ES-I3 (cell line): Measurements from ENCODE around the gene LRSAM1.

Experiments used
- H3K36me3 ChIP-seq: 2 replicates; pipeline ENCODE4 v1.6.1; 2013; ENCODE audit warnings: mild to moderate bottlenecking, low read length, control low read depth, moderate library complexity; ENCODE audit not compliant: insufficient read depth
- H3K4me1 ChIP-seq: 2 replicates; pipeline ENCODE4 v1.6.1; 2013; ENCODE audit warnings: mild to moderate bottlenecking, control low read depth, low read length; ENCODE audit not compliant: insufficient read depth
- H3K9ac ChIP-seq: 2 replicates; pipeline ENCODE4 v1.6.1; 2013; ENCODE audit warnings: low read depth, mild to moderate bottlenecking, low read length, moderate library complexity
- H3K9me3 ChIP-seq: 2 replicates; pipeline ENCODE4 v1.6.1; 2013; ENCODE audit warnings: mild to moderate bottlenecking, low read length, moderate library complexity; ENCODE audit not compliant: control insufficient read depth, insufficient read depth

Gene LRSAM1

DNA sequence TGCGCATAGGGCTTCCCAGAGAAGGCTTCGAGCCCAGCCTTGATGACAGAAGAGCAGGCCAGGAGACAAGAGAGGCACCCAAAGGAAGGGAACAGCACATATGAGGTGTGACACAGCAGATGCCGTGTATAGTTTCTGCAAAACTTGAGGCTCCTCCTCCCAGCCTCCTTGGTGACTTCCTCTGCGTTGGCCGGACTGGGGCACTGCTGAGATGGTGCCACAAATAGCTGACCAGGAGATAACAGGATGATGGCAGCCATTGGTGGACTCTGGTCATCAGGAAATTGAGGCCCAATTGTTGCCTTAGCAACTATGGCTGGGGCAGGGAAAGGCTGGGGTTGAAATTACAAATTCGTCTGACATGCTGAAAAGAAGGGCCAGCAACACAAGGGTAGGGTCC is 32.0 kb upstream of the LRSAM1 start:
- Histone ChIP-seq H3K9ac (no peak overlapping the region), H3K9me3 (no peaks in the 10 kb centered on the region), H3K36me3 (no peaks in the 10 kb centered on the region), H3K4me1 (peaks cover 19% of the 10 kb centered on the region)

DNA sequence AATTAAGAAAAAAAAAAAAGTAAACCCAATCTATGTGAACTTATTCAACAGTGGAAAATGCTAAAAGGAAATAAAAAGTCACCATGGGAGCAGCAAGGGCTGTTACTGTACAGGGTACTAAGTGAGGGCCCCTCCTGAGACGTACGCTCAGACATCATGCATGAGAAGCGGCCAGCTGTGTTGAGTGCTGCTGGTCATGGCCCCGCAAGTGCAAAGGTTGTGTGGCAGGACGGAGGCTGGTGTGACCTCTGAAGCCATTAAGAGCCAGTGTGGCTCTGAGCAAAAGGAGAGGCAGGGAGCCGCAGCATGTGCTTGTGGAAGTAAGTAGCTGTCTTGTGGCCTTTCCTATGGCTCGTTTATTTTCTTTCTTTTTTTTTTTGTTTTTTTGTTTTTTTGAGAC is 30.3 kb upstream of the LRSAM1 start:
- no peak overlapping the region for H3K9ac ChIP-seq
- H3K36me3 ChIP-seq: peaks cover 3% of the 10 kb centered on the region; the same call in 1 of the 2 replicates
- no peaks in the 10 kb centered on the region for H3K9me3 ChIP-seq
- H3K4me1 ChIP-seq: peaks cover 15% of the 10 kb centered on the region

DNA sequence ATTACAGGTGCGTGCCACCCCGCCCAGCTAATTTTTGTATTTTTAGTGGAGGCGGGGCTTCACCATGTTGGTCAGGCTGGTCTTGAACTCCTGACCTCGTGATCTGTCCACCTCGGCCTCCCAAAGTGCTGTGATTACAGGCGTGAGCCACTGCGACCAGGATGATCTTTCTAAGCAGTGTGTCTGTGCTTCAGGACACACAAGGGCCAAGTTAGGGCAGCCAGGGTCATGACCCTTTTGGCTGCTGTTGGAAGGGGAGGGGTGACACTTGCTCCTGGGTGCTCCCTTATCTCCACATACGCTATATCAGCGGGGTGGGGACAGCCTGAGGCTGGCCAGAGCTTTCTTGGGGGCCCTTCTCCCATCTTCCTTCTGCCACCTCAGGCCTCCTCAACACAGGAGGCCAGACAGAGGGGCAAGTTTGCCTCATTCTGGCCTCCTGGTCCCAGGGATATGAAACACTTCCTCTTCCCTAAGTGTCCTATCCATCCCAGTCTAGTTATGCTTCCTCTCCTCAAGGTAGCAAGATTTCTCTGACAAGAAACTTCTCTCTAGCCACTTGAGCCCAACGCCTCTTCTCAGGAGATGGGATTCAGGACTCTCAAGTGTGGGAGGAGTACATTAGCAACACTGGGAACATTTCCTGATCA is 29.1 kb upstream of the LRSAM1 start:
- no peak overlapping the region for H3K9ac ChIP-seq
- no peaks in the 10 kb centered on the region for H3K9me3 ChIP-seq
- H3K36me3 ChIP-seq: peaks cover 4% of the 10 kb centered on the region; the same call in 1 of the 2 replicates
- H3K4me1 ChIP-seq: peaks cover 15% of the 10 kb centered on the region

DNA sequence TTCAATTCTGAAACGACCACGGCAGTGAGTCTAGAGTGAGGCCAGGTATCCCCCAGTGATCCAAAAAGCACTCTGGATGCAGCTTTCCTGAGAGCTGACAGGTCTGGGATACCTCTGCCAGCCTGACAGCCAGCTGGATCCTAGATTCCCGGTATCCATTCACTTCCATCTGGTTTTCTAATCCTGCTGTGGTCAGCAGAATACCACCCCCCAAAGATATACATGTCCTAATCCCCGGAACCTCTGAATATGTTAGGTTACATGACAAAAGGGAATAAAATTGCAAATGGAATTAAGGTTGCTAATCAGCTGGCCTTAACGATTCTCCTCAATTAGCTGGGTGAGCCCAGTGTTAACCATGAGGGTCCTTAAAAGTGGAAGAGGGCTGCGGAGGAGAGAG is 28.5 kb upstream of the LRSAM1 start:
- Histone ChIP-seq H3K36me3 (peaks cover 4% of the 10 kb centered on the region; the same call in 1 of the 2 replicates), H3K9me3 (no peaks in the 10 kb centered on the region), H3K9ac (peak overlapping the region; percentile 98; the same call in 1 of the 2 replicates), H3K4me1 (peaks cover 15% of the 10 kb centered on the region)

GRCh38 chr9:127423476-127423933 is 27.8 kb upstream of the LRSAM1 start:
- H3K4me1 ChIP-seq: peaks cover 15% of the 10 kb centered on the region
- H3K9me3 ChIP-seq: no peaks in the 10 kb centered on the region
- H3K9ac ChIP-seq: peak overlapping the region; percentile 98
- peaks cover 6% of the 10 kb centered on the region; the same call in 1 of the 2 replicates for H3K36me3 ChIP-seq

DNA sequence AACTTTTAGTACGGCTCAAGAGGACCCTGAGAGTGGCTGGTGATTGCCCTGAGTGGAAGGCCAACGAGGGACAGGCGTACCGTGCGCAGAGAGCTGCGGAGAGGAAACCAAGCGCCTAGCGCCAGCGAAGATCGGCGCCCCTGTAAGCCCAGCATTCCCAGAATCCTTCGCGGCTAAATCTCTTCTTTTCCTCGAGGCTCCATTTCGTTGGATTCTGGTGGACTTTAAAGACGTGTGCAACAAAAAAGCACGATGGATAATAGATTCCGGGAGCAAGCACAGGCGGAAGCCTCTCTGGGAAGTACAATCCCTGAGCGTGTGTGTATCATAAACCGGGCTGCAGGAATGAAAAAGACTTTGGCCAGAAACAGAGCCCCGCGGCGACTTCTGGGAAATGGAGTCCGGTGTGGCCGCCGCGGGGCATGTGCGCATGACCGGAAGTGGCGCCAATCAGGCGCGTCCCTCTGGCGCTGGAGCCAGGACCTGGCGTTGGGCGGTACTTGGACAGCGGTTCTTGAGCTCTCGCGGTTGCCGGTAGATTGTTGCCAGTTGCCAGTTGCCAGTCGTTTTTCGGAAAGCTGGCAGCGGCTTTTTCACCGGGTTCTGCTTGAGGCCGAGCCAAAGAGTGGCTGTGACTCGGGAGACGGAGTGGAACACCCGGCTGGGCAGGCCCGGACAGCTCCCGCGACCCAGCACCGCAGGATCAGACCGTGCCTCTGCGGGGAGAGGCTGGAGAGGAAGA is 27.2 kb upstream of the LRSAM1 start, which contains the start of gene ZNF79:
ZNF79 (plus strand) TSS at position 449 of the 742 bp plus-strand sequence. CDS start 406 bp downstream, outside the sequence.
- Histone ChIP-seq H3K9ac (peak within 1 kb of the TSS; percentile 98), H3K4me1 (peaks cover 12% of the 10 kb centered on the region), H3K9me3 (no peaks in the 10 kb centered on the region)

GRCh38 chr9:127424676-127424999 is 26.7 kb upstream of the LRSAM1 start:
- peaks cover 9% of the 10 kb centered on the region for H3K4me1 ChIP-seq
- no peaks in the 10 kb centered on the region for H3K9me3 ChIP-seq
- H3K36me3 ChIP-seq: peaks cover 7% of the 10 kb centered on the region; the same call in 1 of the 2 replicates
- peak overlapping the region; percentile 98 for H3K9ac ChIP-seq

More for the DNA sequence above, 27.2 kb upstream of the LRSAM1 start, which contains the start of gene ZNF79:
- peaks cover 7% of the 10 kb centered on the region; the same call in 1 of the 2 replicates for H3K36me3 ChIP-seq

DNA sequence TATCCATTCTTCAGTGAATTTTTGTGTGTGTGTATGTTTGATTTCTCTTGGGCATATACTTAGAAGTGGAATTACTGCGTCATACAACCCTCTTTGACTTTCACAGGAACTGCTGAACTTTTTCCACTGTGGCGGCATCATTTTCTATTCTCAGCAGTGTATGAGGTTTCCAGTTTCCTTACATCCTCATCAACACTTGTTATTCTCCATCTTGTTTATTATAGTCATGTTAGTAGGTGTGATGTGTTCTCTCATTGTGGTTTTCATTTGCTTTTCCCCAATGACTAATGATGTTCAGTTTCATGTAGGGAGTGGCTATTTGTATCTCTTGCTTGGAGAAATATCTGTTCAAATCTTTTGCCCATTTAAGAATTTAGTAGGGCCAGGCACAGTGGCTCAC is 24.6 kb upstream of the LRSAM1 start:
- Histone ChIP-seq H3K9me3 (no peaks in the 10 kb centered on the region), H3K4me1 (peaks cover 9% of the 10 kb centered on the region), H3K9ac (no peak overlapping the region), H3K36me3 (peaks cover 7% of the 10 kb centered on the region)

GRCh38 chr9:127428348-127428747 is 23.0 kb upstream of the LRSAM1 start:
- H3K36me3 ChIP-seq: peaks cover 10% of the 10 kb centered on the region
- no peak overlapping the region for H3K9ac ChIP-seq
- no peaks in the 10 kb centered on the region for H3K9me3 ChIP-seq
- H3K4me1 ChIP-seq: no peaks in the 10 kb centered on the region; the same call in 1 of the 2 replicates

- Histone ChIP-seq H3K4me1 (no peaks in the 10 kb centered on the region), H3K9me3 (no peaks in the 10 kb centered on the region), H3K36me3 (peaks cover 20% of the 10 kb centered on the region), H3K9ac (no peak overlapping the region)
Observed at GRCh38 chr9:127430415-127430814, 20.9 kb upstream of the LRSAM1 start.

GRCh38 chr9:127437497-127438264 is 13.6 kb upstream of the LRSAM1 start:
- Histone ChIP-seq H3K4me1 (no peaks in the 10 kb centered on the region), H3K9me3 (no peaks in the 10 kb centered on the region), H3K36me3 (peaks cover 29% of the 10 kb centered on the region; the same call in 1 of the 2 replicates), H3K9ac (no peak overlapping the region)

DNA sequence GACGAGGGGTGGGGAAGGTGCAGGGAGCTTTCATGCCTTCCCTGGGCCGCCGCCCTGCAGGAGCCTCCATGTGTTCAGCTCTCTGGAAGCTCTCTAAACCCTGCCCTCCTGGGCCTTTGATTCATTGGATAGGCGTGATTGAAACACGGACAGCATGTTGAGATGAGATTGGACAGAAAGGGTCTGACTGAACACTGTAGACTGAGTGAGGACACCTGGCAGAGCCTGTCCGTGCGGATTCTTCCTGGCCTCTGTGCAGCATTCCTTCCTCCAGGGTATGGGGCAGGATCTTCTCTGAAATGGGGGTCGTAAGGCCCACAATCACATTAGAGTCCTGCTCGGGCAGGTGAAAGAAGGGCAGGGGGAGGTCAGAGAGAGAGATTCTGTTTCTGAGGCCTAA is 12.9 kb upstream of the LRSAM1 start:
- Histone ChIP-seq H3K4me1 (no peaks in the 10 kb centered on the region), H3K9ac (no peak overlapping the region), H3K9me3 (no peaks in the 10 kb centered on the region), H3K36me3 (peaks cover 25% of the 10 kb centered on the region; the same call in 1 of the 2 replicates)

- no peak overlapping the region for H3K9ac ChIP-seq
- no peaks in the 10 kb centered on the region; the same call in 1 of the 2 replicates for H3K9me3 ChIP-seq
- peaks cover 4% of the 10 kb centered on the region; the same call in 1 of the 2 replicates for H3K4me1 ChIP-seq
- peaks cover 55% of the 10 kb centered on the region for H3K36me3 ChIP-seq
Observed at GRCh38 chr9:127444283-127444920, 6.9 kb upstream of the LRSAM1 start.
